CD4-positive, alpha-beta T cell treated with Interferon alpha-2 for 1 hour (primary cell): ENCODE measurements around the gene TJAP1.

ENCODE experiments used
- DNase-seq, 2 donors: peaks; one replicate each; pipeline ENCODE4 v3.0.0-alpha.2; 2020 to 2022

Gene TJAP1

GRCh38 chr6:43477235-43478007 lies at the start of gene TJAP1:
TSS of gene TJAP1 (plus strand) at chr6:43477570. CDS start at chr6:43499002, 21,432 bp downstream.
- DNase-seq = peak; percentile 93 to 96

DNA sequence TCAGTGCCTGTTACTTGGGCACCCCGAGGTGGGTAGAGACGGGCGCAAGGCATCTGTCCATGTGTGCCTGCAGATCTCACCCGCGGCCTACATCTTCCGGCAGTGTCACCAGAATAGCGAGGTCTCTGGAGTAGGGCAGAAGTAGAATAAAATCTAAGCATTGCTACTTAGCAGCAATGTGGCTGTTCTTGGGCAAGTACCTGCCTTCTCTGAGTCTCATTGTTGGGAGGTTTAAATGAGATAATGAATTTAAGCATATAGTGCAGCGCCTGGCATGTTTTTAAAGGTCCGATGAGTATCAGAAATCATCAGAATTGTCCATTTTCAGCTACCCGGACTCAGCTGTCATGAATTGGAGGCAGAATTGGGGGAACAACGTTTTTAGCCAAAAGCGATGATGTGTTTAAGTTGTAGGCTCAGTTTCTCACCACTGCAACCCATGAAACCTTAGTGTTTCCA lies 49.2 kb upstream of the TJAP1 start:
- no peak for DNase-seq

DNA sequence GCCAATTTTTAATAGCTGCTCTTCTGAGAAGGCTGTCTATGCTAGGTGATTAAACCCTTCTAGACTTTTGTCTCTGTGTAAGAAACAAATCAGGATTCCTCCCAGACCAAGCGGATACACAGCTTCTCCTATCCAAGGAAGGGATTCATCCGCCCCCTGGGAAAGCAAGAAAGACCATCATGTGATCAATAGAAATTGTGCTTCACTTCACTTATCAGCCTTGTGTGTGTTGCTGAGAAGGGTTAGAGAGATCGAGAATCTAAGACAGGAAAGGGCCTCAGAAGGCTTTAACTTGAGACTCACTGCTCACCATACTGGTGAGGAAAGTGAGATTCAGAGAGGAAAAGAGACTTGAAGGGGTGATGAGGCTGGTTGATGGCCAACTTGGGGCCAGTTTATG lies 48.5 kb upstream of the TJAP1 start:
- no peak for DNase-seq

GRCh38 chr6:43432009-43432945 lies 45.1 kb upstream of the TJAP1 start:
- DNase-seq = no peak

GRCh38 chr6:43433148-43433547 lies 44.2 kb upstream of the TJAP1 start:
- no peak for DNase-seq

GRCh38 chr6:43434001-43434840 lies 43.1 kb upstream of the TJAP1 start:
- no peak for DNase-seq

DNA sequence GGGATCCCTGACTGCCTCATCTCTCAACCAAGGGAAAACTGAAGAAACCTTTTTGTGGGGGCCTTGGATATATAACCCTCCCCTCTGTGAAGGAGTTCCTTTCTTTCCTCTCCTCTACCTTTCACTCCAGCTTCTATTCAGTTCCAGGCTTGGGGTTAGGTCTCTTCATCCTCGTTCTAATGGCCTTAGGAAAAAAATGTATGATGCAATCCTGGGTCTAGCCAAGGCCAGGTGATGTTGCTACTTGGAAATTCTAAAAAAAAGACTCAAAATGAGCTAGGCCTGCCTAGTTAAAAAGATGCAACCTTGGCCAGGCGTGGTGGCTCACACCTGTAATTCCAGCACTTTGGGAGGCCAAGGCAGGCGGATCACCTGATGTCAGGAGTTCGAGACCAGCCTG lies 42.4 kb upstream of the TJAP1 start:
- DNase-seq = no peak

DNA sequence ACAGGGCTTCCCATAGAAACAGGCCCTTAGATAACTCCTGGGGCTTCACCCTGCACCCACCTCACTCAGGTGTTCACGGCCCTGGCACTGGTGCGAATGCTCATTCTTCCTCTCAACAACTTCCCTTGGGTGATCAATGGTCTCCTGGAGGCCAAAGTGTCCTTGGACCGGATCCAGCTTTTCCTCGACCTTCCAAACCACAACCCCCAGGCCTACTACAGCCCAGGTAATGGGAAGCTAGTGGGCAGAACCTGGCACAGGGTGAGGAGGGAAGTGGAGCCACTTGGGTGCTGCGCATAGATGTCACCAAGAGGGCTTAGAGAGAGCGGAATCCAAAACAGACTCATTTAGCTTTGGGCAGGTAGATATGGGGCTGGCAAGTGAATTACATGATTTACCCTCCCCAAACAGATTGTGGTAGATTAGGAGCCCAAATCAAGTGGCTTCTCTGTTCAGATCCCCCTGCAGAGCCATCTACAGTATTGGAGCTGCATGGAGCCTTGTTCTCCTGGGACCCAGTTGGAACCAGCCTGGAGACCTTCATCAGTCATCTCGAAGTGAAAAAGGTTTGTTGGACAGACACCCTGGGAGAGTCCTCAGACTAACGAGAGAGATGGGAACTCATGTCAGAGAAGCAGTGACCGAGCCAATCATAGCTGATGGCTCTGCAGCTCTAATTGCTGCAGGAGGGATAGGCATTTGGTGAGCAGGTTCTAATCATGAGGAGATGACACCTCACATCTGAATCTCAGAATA lies 41.5 kb upstream of the TJAP1 start:
- no peak for DNase-seq

DNA sequence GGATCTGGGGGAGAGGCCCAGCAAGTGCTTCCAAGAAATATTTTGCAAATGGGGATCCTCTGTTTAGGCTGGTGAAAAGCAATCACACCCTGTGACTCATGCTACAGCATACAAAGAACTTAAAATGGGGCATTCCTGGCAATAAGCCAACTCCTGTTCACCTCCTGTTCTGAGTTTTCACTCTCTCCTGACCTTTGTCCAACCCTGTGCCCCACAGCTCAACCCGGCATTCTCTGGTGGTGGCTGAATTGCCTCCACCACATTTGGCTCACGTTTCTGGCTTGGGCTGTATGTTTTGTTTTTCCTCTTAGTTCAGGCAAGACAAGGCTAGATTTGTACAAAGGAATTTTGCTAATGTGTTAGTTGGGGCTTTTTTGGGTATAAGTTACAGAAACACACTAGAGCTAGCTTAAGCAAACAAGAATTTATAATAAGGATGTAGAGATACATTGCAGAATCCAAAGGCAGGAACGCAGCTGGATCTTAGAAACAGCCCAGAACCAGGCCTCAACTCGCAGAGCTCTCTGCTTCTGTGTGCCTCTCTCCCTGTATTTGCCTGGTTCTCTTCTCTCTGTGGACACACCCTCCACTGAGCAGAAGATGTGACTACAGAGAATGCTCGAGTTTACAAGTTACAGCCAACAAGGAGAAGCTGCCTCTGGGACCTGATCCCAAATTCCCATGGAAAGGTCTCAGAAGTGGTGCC lies 40.6 kb upstream of the TJAP1 start:
- DNase-seq = no peak

- DNase-seq = no peak
Measured at GRCh38 chr6:43437700-43438099, 39.7 kb upstream of the TJAP1 start.

GRCh38 chr6:43442935-43443334 lies 34.4 kb upstream of the TJAP1 start:
- DNase-seq = no peak

DNA sequence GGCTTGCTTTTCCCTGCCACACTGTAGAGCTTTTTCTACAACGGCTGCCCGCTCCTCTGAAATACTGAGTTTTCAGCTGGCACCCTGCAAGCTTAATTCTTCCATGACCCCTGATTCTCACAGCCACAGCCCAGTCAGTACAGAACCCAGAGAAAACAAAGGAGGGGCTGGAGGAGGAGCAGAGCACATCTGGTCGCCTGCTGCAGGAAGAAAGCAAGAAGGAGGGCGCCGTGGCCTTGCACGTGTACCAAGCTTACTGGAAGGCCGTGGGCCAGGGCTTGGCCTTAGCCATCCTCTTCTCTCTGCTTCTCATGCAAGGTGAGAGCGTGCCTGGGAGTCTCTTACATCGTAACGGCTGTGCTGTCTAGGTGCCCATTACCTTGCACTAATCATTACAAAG lies 33.3 kb upstream of the TJAP1 start:
- no peak for DNase-seq

DNA sequence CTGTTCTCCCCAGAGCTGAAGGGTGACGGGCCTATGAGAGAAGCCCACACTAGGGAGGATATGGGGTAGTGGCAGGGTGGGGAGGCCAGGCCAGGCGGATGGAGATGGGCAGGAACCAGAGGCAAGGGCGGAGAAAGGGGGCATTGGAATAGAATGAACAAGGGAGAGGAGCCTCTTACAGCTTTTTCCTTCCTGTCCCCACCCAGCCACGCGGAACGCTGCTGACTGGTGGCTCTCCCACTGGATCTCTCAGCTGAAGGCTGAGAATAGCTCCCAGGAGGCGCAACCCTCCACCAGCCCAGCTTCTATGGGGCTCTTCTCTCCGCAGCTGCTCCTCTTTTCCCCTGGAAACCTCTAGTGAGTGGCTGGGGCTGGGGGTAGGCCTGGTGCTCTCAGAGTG lies 32.8 kb upstream of the TJAP1 start:
- DNase-seq = no peak

- no peak for DNase-seq
Measured at GRCh38 chr6:43445576-43445975, 31.8 kb upstream of the TJAP1 start.

DNA sequence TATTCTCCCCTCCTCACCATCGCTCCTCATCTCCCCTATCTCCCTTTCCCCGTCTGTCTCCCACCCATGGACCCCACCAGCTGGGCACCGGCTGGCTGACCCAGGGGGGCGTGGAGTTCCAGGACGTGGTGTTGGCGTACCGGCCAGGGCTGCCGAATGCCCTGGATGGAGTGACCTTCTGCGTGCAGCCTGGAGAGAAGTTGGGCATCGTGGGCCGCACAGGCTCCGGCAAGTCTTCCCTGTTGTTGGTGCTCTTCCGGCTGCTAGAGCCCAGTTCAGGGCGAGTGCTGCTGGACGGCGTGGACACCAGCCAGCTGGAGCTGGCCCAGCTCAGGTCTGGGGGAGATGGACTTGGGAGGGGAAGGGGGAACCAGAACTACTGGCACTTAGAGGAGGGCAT lies 29.8 kb upstream of the TJAP1 start:
- no peak for DNase-seq

DNA sequence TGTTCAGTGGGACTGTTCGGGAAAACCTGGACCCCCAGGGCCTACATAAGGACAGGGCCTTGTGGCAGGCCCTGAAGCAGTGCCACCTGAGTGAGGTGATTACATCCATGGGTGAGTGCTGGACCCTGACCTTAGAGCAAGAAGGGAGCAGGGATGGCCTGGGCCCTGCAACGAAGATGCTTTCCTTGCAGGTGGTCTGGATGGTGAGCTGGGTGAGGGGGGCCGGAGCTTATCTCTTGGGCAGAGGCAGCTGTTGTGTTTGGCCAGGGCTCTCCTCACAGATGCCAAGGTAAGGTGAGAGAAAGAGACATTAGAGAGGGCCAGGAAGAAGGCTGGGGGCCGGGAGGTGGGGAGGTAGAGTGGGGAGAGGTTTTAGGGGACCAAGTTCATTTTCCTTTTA lies 28.5 kb upstream of the TJAP1 start:
- no peak for DNase-seq

GRCh38 chr6:43450699-43451131 lies 26.7 kb upstream of the TJAP1 start:
- DNase-seq = no peak

DNA sequence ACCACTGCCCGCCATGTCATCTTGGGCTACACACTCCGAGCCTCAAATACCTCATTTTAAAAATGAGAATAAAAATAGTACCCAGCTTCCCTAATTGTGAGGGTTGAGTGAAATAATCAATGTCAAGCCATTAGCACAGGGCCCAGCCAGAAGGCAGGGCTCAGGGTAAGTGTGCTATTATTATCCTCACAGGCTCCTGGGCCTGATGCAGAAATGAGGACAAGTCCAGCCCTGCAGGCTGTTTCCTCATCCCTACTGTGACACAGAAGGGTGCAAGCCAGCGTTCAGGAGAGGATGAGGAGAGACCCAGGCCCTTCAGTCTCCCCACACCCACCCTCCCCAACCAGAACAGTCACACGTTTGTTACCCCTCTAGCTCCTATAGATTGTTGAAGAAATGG lies 26.0 kb upstream of the TJAP1 start:
- no peak for DNase-seq

- no peak for DNase-seq
Measured at GRCh38 chr6:43451939-43452338, 25.4 kb upstream of the TJAP1 start.

DNA sequence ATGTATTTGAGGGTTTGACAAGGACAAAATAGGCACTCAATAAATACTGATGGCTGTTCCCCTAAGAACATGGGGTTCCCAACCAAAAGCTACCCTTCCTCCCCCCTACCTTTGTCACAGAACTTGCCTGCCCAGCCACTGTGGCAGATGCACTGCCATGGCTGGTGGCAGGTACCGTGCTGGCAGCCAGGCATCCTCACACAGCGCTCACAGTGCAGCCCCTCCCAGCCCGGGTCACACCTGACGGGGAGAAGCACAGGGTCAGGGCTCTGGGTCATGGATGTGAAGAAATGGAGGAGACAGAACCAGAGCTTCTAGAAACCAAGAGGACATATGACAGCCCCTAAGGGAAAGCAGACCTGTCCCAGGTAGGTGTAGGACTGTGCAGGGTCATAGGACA lies 24.5 kb upstream of the TJAP1 start:
- no peak for DNase-seq

- DNase-seq = no peak
Measured at GRCh38 chr6:43453831-43454230, 23.5 kb upstream of the TJAP1 start.

DNA sequence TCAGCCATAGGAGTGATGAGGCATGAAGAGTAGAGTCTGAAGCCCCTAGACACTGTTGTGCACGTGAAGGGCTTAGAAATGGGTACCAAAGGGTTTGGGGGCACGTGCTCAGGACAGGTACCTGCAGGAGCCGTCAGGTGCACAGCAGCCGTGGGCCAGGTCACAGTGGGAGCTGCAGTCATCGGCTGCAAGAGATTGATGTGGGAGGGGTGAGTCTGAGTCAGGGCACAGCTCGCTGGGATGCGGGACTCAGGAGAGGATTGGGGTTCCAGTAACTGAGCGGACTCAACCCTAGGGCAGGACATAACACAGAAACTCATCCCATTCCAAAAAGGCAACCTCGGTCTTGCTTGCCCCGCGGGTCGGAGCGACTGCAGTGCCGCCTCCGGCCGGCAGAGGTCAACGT lies 23.1 kb upstream of the TJAP1 start:
- DNase-seq = peak in 1 of 2 donors; percentile 73
